ENCODE measurements around the gene JMJD1C. TPM values are rescaled to one million over a fixed set of nuclear protein-coding genes. Genes with fewer than 3 reads are reported as not detected.

JMJD1C gene
- total RNA-seq, 1 donor from 2014 or later: 68.7 TPM

GRCh38 chr10:63142136-63142535, 323.6 kb downstream of the JMJD1C start:
- Mint-ChIP-seq H3K4me1 (peaks cover 15% of the 10 kb centered on the region), H3K36me3 (ENCODE audit: low read depth) (no peaks in the 10 kb centered on the region), H3K27me3 (ENCODE audit: low read depth) (no peaks in the 10 kb centered on the region), H3K9me3 (no peaks in the 10 kb centered on the region), H3K4me3 (no peak overlapping the region), H3K27ac (ENCODE audit: unreplicated experiment) (no peak overlapping the region)
- no peak for DNase-seq (ENCODE audit: low read depth, low spot score)
- no peak for TF ChIP-seq CTCF (conservative IDR thresholded peaks at IDR 0.05)

DNA sequence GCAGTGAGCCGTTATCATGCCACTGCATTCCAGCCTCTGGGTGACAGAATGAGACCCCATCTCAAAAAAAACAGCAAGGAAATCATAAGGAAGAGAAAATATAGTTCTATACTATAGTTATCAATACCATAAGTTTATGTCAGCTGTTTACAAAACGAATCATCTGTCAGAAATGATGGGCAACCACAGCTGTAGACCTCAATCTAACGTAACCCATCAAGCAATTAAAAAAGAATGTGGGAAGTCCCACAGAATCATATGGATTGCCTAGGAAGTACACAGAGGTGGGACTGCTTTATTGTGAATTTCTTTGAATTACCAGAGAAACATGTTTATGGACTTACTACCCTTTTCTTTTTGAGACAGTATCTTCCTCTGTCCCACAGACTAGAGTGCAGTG, 325.7 kb downstream of the JMJD1C start:
- TF ChIP-seq CTCF (conservative IDR thresholded peaks at IDR 0.05): no peak
- no peak overlapping the region for H3K4me3 Mint-ChIP-seq
- no peak overlapping the region for H3K27ac Mint-ChIP-seq (ENCODE audit: unreplicated experiment)
- no peaks in the 10 kb centered on the region for H3K9me3 Mint-ChIP-seq
- peaks cover 13% of the 10 kb centered on the region for H3K4me1 Mint-ChIP-seq
- no peak for DNase-seq (ENCODE audit: low read depth, low spot score)
- H3K36me3 Mint-ChIP-seq (ENCODE audit: low read depth): no peaks in the 10 kb centered on the region
- H3K27me3 Mint-ChIP-seq (ENCODE audit: low read depth): no peaks in the 10 kb centered on the region

GRCh38 chr10:63137306-63137705, 328.5 kb downstream of the JMJD1C start:
- H3K9me3 Mint-ChIP-seq: peaks cover 7% of the 10 kb centered on the region
- peak overlapping the region; percentile 41 for H3K4me3 Mint-ChIP-seq
- DNase-seq (ENCODE audit: low read depth, low spot score): no peak
- peaks cover 6% of the 10 kb centered on the region for H3K36me3 Mint-ChIP-seq (ENCODE audit: low read depth)
- H3K27me3 Mint-ChIP-seq (ENCODE audit: low read depth): no peaks in the 10 kb centered on the region
- TF ChIP-seq CTCF (conservative IDR thresholded peaks at IDR 0.05): no peak
- H3K4me1 Mint-ChIP-seq: peaks cover 24% of the 10 kb centered on the region
- peak overlapping the region; percentile 78 for H3K27ac Mint-ChIP-seq (ENCODE audit: unreplicated experiment)

- no peaks in the 10 kb centered on the region for H3K27me3 Mint-ChIP-seq (ENCODE audit: low read depth)
- peak overlapping the region; percentile 95 for H3K4me3 Mint-ChIP-seq
- DNase-seq (ENCODE audit: low read depth, low spot score): no peak
- peaks cover 13% of the 10 kb centered on the region for H3K9me3 Mint-ChIP-seq
- H3K36me3 Mint-ChIP-seq (ENCODE audit: low read depth): peaks cover 6% of the 10 kb centered on the region
- no peak overlapping the region for H3K27ac Mint-ChIP-seq (ENCODE audit: unreplicated experiment)
- peaks cover 28% of the 10 kb centered on the region for H3K4me1 Mint-ChIP-seq
- TF ChIP-seq CTCF (conservative IDR thresholded peaks at IDR 0.05): no peak
Observed at GRCh38 chr10:63133821-63134557, 331.8 kb downstream of the JMJD1C start.

GRCh38 chr10:63133056-63133820, 332.5 kb downstream of the JMJD1C start, which contains the start of gene NRBF2:
Gene NRBF2 (plus strand): TSS chr10:63133328. CDS start chr10:63133471, 143 bp downstream.
- Mint-ChIP-seq H3K4me1 (peaks cover 28% of the 10 kb centered on the region), H3K36me3 (ENCODE audit: low read depth) (peaks cover 6% of the 10 kb centered on the region), H3K27me3 (ENCODE audit: low read depth) (no peaks in the 10 kb centered on the region), H3K4me3 (peak within 1 kb of the TSS; percentile 95), H3K9me3 (peaks cover 13% of the 10 kb centered on the region), H3K27ac (ENCODE audit: unreplicated experiment) (peak within 1 kb of the TSS; percentile 94)
- peak; percentile 90 for DNase-seq (ENCODE audit: low read depth, low spot score)
- peak; percentile 43 for TF ChIP-seq CTCF (conservative IDR thresholded peaks at IDR 0.05)

Data from neural crest cell (in vitro differentiated cells).